Measurements from ENCODE around the gene PRDX4.

DNA sequence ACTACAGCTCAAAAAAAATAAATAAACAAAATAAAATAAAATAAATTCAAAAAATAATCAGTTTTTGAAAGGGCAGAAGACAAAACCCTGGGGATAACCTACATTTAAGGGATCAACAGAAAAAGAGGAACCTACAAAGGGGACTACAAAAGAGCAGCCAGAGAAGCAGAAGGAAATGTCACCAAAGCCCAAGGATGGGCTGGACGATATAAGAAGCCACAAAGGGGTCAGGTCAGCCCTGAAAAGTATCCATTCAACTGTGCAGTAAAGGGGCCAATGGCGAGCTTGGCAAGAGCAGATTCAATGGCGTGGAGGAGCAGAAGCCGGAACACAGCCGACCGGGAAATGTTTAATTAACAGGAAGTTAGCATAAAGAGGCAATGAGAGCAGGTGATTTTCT, 58.9 kb downstream of the PRDX4 start:
- TF ChIP-seq NFYB (IDR thresholded peaks at IDR 0.05; ENCODE audit: insufficient read depth, low read depth, low read length) (no peak), MYC (IDR thresholded peaks at IDR 0.05; ENCODE audit: insufficient read depth, insufficient read length, insufficient replicate concordance, low read length, severe bottlenecking) (no peak), ELK1 (IDR thresholded peaks at IDR 0.05; ENCODE audit: low read depth, low read length) (no peak), CBX3 (IDR thresholded peaks at IDR 0.05; ENCODE audit: borderline replicate concordance, low read depth) (no peak), CEBPB (IDR thresholded peaks at IDR 0.05; ENCODE audit: borderline replicate concordance in 1 of 2, low read depth in 2 of 2, low read length in 2 of 2) (no peak)

All from GM12878 (cell line).